Stimulated activated CD4-positive, alpha-beta T cell treated with anti-CD3 and anti-CD28 coated beads, Interleukin-1b, Interleukin-23, amount 100 ng/mL, for 1 hour (primary cell): Measurements from ENCODE around the gene SMIM12.

ENCODE experiments used
- DNase-seq, 2 donors: peaks; one replicate each; pipeline ENCODE4 v3.0.0-alpha.2; 2020; ENCODE audit warnings: low read depth in 2 of 2

The SMIM12 gene, protein sequence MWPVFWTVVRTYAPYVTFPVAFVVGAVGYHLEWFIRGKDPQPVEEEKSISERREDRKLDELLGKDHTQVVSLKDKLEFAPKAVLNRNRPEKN

GRCh38 chr1:34859446-34860200 is at the start of gene SMIM12:
TSS of gene SMIM12 (minus strand) at chr1:34859749. CDS start at chr1:34855977, 3,772 bp downstream.
- DNase-seq, result peak; percentile 78 to 84

DNA sequence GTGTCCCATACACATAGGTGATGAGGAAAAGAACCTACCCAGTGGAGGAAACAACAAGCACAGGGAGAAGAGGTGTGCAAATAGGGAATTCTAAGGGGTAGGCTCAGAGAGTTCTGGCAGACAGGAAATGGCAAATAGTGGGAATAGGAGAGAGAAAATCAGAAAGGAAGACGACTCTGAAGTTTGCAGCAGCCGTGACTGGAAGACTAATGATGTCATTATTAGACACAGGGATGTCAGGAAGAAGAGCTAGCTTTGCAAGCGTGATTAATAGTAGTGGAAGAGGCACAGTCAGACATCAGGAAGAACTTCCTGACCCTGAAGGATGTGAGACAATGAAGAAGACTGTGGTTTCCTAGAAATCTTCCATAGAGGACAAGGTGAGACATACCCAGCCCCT is 48.8 kb upstream of the SMIM12 start:
- DNase-seq, result no peak

- no peak for DNase-seq
Measured at GRCh38 chr1:34907487-34908090, 48.0 kb upstream of the SMIM12 start.

DNA sequence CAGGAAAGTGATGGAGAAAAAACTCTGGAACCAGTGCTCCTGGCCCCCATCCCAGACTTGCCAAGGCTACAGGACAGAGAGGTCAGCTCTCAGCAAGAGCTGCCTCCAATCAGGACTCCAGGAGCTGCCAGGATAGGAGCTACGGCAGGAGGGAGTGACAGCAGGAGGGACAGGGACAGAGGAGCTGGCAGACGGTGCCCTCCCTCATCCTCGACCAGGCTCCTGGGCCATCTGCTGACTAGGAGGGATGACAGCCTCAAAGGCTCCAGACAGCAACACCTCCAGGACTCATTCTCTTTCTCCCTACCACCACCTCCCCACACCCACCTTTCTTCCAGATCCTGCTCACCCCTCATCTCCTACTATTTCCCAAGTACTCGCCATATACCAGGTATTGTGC is 47.2 kb upstream of the SMIM12 start:
- DNase-seq, result no peak

- no peak for DNase-seq
Measured at GRCh38 chr1:34906222-34906621, 46.7 kb upstream of the SMIM12 start.

DNA sequence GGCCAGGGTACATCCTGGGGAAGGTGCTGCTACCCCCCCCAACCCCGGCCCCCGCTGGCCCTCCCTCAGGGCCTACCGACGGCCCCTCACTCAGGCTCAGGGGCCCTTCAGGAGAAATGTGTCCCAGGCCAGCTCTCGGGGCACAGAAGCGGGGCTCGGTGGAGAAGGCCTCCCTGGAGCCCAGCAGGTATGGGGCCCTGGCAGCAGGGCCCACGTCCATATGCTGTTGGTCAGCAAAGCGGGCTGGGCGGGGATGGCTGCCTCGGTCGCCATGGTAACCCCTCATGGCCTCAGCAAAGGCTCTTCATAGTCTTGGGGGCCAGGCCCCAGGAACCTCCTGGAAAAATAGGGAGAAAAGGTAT is 45.5 kb upstream of the SMIM12 start:
- no peak for DNase-seq

DNA sequence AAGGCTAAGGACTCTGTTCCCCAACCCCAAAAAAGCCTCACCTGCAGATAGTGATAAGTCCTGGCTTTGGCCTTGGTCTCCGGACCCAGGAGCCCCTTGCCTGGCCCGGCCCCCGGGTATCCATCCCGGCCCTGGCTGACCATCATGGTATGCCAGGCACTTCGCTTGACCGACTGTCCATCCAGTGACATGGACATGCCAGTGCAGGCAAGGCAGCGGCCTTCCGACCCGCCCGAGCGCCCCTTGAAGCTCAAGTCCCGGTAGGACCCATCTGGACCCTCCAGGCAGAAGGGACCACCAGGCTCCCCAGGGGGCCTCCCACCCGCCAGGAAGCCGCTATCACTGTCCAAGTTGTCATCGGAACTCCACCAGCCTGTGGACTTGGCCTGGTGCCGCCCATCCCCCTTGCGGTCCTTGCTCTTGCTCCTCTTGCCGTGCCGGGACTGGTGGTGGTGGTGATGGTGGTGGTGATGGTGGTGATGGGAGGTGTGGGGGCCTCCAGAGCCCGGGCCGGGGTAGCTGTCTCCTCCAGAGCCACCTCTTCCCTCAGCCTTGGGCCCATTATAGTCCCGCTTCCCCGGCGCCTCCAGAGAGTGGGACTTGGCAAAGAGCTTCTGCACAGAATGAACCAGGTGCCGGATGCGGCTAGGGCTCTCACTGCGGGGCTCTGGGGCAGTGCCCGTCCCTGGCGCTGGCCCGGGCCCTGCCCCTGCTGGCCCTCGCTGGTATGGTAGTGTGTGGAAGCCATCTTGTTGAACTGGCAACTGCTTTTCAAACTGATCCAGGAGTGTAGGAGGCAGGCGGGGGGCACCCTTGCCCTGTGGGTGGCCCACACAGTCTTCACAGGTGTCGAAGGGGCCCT is 44.9 kb upstream of the SMIM12 start:
- no peak for DNase-seq

DNA sequence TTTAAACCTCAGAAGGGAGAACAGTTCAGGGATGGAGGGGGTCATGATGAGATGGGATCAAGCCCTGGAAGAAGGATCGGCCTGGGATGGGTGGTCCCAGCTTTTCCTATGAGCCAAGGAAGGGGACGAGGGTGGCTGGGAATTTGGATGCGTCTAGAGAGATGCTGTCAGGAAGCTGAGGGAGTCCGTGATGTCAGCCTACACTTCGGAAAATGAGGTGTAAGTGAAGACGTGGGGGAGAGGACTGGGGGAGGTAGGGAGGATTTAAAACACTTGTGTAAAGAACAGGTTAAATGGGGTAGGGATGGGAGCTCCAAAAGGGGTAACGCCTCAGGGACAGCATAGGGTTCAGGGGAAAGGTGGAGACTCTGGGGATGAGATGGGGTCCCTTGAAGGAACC is 42.4 kb upstream of the SMIM12 start:
- DNase-seq, result no peak

DNA sequence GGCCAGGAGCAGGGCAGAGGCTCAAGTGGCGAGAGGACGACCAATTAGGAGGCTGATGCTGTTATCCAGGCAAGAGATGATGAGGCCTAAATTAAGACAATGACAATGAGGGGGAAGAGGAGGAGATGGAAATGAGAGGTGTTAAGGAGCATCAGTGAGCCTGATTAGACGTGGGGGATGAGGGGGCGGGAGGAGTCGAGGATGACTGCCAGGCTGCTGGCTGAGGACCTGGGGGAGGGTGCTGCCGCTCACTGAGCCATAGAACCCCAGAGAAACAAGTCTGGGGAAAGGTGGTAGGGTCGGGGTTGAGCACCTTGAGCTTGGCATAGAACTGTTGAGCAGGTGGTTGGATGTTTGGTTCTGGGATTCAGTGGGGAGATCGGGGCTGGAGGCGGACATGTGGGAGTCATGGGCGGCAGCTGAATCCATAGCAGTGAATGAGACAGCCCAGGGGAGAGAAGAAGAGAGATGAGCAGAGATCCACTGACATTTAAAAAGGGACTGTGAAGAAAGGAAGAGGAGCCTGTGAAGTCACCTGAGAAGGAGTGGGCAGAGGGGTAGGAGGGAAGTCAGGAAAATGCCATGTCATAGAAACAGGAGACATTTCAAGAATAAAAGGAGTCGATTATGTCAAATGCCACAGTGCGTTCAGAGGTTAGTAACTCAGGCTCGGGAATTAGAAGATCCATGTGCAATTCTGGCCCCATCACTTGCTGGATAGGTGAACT is 41.4 kb upstream of the SMIM12 start:
- no peak for DNase-seq

- no peak for DNase-seq
Measured at GRCh38 chr1:34899906-34900305, 40.4 kb upstream of the SMIM12 start.

GRCh38 chr1:34899471-34899870 is 39.9 kb upstream of the SMIM12 start:
- no peak for DNase-seq

- DNase-seq, result no peak
Measured at GRCh38 chr1:34898330-34898761, 38.8 kb upstream of the SMIM12 start.

GRCh38 chr1:34896612-34897011 is 37.1 kb upstream of the SMIM12 start:
- DNase-seq, result no peak

- DNase-seq, result no peak
Measured at GRCh38 chr1:34889705-34890104, 30.2 kb upstream of the SMIM12 start.

GRCh38 chr1:34887593-34887992 is 28.0 kb upstream of the SMIM12 start:
- no peak for DNase-seq

GRCh38 chr1:34885405-34886247 is 26.1 kb upstream of the SMIM12 start:
- peak in 1 of 2 donors; percentile 32 for DNase-seq

GRCh38 chr1:34884961-34885360 is 25.4 kb upstream of the SMIM12 start:
- DNase-seq, result no peak

GRCh38 chr1:34884536-34884935 is 25.0 kb upstream of the SMIM12 start:
- DNase-seq, result no peak

GRCh38 chr1:34879230-34879629 is 19.7 kb upstream of the SMIM12 start:
- no peak for DNase-seq

GRCh38 chr1:34876406-34876805 is 16.9 kb upstream of the SMIM12 start:
- DNase-seq, result no peak
